HepG2 (cell line): Measurements from ENCODE around the gene SLC4A5. TPM values are rescaled to one million over a fixed set of nuclear protein-coding genes. Genes with fewer than 3 reads are reported as not detected.
A peak's percentile ranks its signal among the peaks of the same experiment; 100 is the strongest.

Source experiments
- ATAC-seq: fragments of 200-7000 bp; cut with Tn5 transposase; 3 replicates; pipeline ENCODE4 v1.9.1; 2020; ENCODE audit warnings: mild to moderate bottlenecking, moderate library complexity
- BruUV-seq: library from RNA; stranded (reverse); fragments of 400-500 nt; replicated peaks from 2 replicates; lab custom pipeline; 2021; lab: Mats Ljungman, UMichigan
- CTCF ChIA-PET: fragments of 300-600 bp; formaldehyde crosslinking; extraction: SDS; loops from one replicate; lab custom pipeline; 2021; ENCODE audit warnings: low total read pairs, inconsistent platforms, low intra/inter-chr PET ratio; lab: Yijun Ruan, JAX
- POLR2A ChIA-PET: fragments of 350-600 bp; sonication (Branson Sonifier 250); formaldehyde crosslinking; loops from one replicate; lab custom pipeline; 2020; ENCODE audit warnings: antibody characterized with exemption, inconsistent platforms; lab: Yijun Ruan, JAX
- DNase-seq: peaks from one replicate; pipeline ENCODE4 v3.0.0-alpha.2; 2015; ENCODE audit warnings: low spot score
- FAIRE-seq: peaks from 3 replicates; lab custom pipeline; 2011; peaks lifted over from hg19 to GRCh38; lab: Jason Lieb, UNC
- H2AFZ ChIP-seq: one replicate; pipeline ENCODE4 v1.6.1; 2011; ENCODE audit warnings: low read length, inconsistent platforms
- H3K27ac ChIP-seq: fragments of 300-600 bp; 3 replicates; pipeline ENCODE4 v1.8.0; 2011; ENCODE audit warnings: mixed run types, mild to moderate bottlenecking, mixed read lengths, low read length, inconsistent platforms; ENCODE audit not compliant: insufficient read depth; ENCODE audit errors: extremely low read length
- H3K27me3 ChIP-seq, 2 experiments: fragments of 200-600 bp in 1 of 2; 2 replicates in 1 of 2; 3 replicates in 1 of 2; pipeline versions ENCODE4 v1.6.0 to v1.8.0; 2011; ENCODE audit warnings: low read length in 2 of 2, mild to moderate bottlenecking in 2 of 2, moderate library complexity in 2 of 2, inconsistent platforms in 1 of 2; ENCODE audit not compliant: insufficient read depth in 2 of 2, control insufficient read depth in 1 of 2
- H3K36me3 ChIP-seq, 2 experiments: fragments of 200-600 bp in 1 of 2; replicated peaks in 1 of 2; 2 replicates in 1 of 2; 3 replicates in 1 of 2; pipeline versions ENCODE4 v1.5.1 to v1.8.0; 2011; ENCODE audit warnings: low read length in 2 of 2, inconsistent platforms in 1 of 2; ENCODE audit not compliant: insufficient read depth in 2 of 2, control insufficient read depth in 1 of 2
- H3K4me1 ChIP-seq: 2 replicates; pipeline ENCODE4 v1.5.1; 2012; ENCODE audit warnings: low read length, inconsistent platforms; ENCODE audit not compliant: insufficient read depth
- H3K4me2 ChIP-seq: 2 replicates; pipeline ENCODE4 v1.6.0; 2011; ENCODE audit warnings: low read depth, low read length, inconsistent platforms
- H3K4me3 ChIP-seq, 3 experiments: fragments of 200-600 bp in 1 of 3; sonication (generic), shearing (Covaris generic) in 1 of 3; replicated peaks in 1 of 3; 2 replicates each; pipeline ENCODE4 v1.5.1; 2011 to 2016; ENCODE audit warnings: low read length in 3 of 3, inconsistent platforms in 2 of 3, low read depth in 2 of 3, mild to moderate bottlenecking in 2 of 3, control low read depth in 1 of 3, mixed read lengths in 1 of 3; ENCODE audit not compliant: insufficient read depth in 1 of 3
- H3K79me2 ChIP-seq: one replicate; pipeline ENCODE4 v1.6.1; 2011; ENCODE audit warnings: low read length, inconsistent platforms; ENCODE audit not compliant: insufficient read depth
- H3K9ac ChIP-seq: 2 replicates; pipeline ENCODE4 v1.6.0; 2011; ENCODE audit warnings: mild to moderate bottlenecking, low read depth, low read length, inconsistent platforms; ENCODE audit not compliant: insufficient read depth
- H3K9me3 ChIP-seq: 2 replicates; pipeline ENCODE4 v1.5.1; 2012; ENCODE audit warnings: mild to moderate bottlenecking, low read length
- H4K20me1 ChIP-seq: 2 replicates; pipeline ENCODE4 v1.6.0; 2011; ENCODE audit warnings: inconsistent platforms, mild to moderate bottlenecking, low read length, moderate library complexity; ENCODE audit not compliant: insufficient read depth
- RFX1 ChIP-seq: fragments of 450-650 bp; IDR thresholded peaks from 2 replicates; pipeline ENCODE4 v1.6.1; 2017
- ZKSCAN1 ChIP-seq: fragments of 150-350 bp; IDR thresholded peaks from 2 replicates; pipeline ENCODE4 v1.6.1; 2014; ENCODE audit warnings: low read length
- ZNF572 ChIP-seq: sonication (generic); formaldehyde crosslinking; IDR thresholded peaks from 2 replicates; pipeline ENCODE4 v1.5.1; 2020; ENCODE audit warnings: mild to moderate bottlenecking, missing genetic modification reagents
- ZNF674 ChIP-seq: sonication (generic); formaldehyde crosslinking; IDR thresholded peaks from 2 replicates; pipeline ENCODE4 v1.5.0; 2020; ENCODE audit warnings: low read depth, mild to moderate bottlenecking, missing genetic modification reagents
- WGBS: methylation state at CpG from one replicate; pipeline ENCODE4 v1.1.6; 2017; ENCODE audit warnings: low lambda C conversion rate; 5-methylcytosine and 5-hydroxymethylcytosine counted together
- in situ Hi-C: cut with HindIII; loops from 2 replicates; pipeline ENCODE4 v1.10.0; 2017; ENCODE audit warnings: low pct_unique_long_range_greater_than_20kb; ENCODE audit not compliant: extremely low pct_ligation_motif_present
- intact Hi-C: fragments of 100-400 bp; cut with micrococcal nuclease; formaldehyde crosslinking; loops from one replicate; pipeline ENCODE4 v1.10.0; 2022; ENCODE audit not compliant: unreplicated experiment
- polyA plus RNA-seq, 8 experiments: library from polyadenylated mRNA; depleted of rRNA in 3 of 8; stranded (reverse) in 7 of 8; unstranded in 1 of 8; fragments of >200 nt; fragmentation: Illumina TruSeq in 4 of 8; extraction: Trizol in 4 of 8; gene quantifications; 2 replicates each; pipeline versions ENCODE4 v1.2.1 to v1.2.3, GENCODE V29; 2011 to 2016; ENCODE audit warnings: low read depth in 4 of 8, missing spikeins in 1 of 8, mixed read lengths in 1 of 8; ENCODE audit not compliant: insufficient read depth in 1 of 8
- total RNA-seq, 5 experiments: library from RNA; depleted of rRNA; stranded (reverse); fragments of >200 nt; fragmentation: Illumina TruSeq; extraction: Trizol; gene quantifications; 2 replicates each; pipeline ENCODE4 v1.2.3, GENCODE V29; 2016; ENCODE audit warnings: low read depth in 1 of 5

SLC4A5 gene
- total and polyA plus RNA-seq, 2 of the 13 experiments (the other 11 are each of a cell fraction or from before 2014, with no cell fraction given): 0.50 TPM; not detected in 1

DNA sequence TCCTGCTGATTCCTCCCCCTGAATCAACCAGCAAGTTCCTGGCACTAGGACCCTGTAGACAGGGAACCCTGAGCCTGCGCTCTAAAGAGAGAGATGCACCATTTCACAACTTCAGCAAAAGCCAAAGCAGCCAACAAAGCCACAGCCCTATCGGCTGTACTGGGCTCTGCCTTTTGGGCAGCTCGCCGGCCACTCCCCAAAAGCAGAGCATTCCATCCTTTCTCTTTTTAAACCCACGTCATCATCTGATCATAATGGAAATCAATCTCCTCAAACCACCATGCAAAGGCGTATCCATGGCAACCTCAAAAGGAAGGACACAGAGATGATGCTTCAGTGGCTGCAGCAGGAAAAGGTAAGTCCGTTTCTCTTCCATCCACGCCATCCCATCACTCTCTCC lies 42.2 kb upstream of the SLC4A5 start:
- POLR2A ChIA-PET: no interaction called here
- DNase-seq (no peak), ATAC-seq (no peak), FAIRE-seq (no peak)
- peaks cover 85% of the 10 kb centered on the region for H3K79me2 ChIP-seq
- peaks cover 6% of the 10 kb centered on the region; the same call in 1 of the 2 replicates for H4K20me1 ChIP-seq
- no peak overlapping the region for H3K4me2 ChIP-seq
- 95% methylated on average over 8 of the region's 8 CpGs for WGBS
- intact Hi-C loops: no loop called here
- TF ChIP-seq RFX1 (peak; percentile 27; the same call in 1 of the 2 replicates), ZNF674 (CRISPR knock-in tag) (no peak)
- no peaks in the 10 kb centered on the region for H3K27me3 ChIP-seq
- peaks cover 54% of the 10 kb centered on the region for H3K4me1 ChIP-seq
- CTCF ChIA-PET: no interaction called here
- in situ Hi-C loops: no loop called here
- no peak overlapping the region for H2AFZ ChIP-seq
- no peaks in the 10 kb centered on the region for H3K9me3 ChIP-seq
- H3K36me3 ChIP-seq: peaks cover 4 to 26% of the 10 kb centered on the region in 2 experiments; a peak in 4 of 5 replicates
- no TSS peak for BruUV-seq
- H3K9ac ChIP-seq: no peak overlapping the region
- no peak overlapping the region for H3K4me3 ChIP-seq
- H3K27ac ChIP-seq: no peak overlapping the region

DNA sequence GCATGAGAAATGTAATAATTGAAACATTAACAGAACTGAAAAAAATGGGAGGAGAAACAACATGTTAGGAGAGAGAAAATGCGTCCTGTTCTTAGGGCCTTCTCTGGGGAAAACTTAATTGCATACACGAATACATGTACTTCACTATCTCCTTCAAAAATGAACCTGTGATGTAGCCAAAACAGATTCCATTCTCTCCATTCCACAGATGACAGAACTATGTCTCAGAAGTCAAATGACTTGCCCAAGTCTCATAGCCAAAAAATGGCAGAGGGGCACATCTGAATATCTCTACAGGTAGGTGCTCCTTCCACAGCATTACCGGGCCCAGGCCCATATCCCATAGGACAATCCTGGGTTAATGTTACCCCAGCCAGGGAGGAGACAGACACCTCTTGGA lies 40.8 kb upstream of the SLC4A5 start:
- peaks cover 84% of the 10 kb centered on the region for H3K79me2 ChIP-seq
- DNase-seq (no peak), ATAC-seq (no peak), FAIRE-seq (no peak)
- POLR2A ChIA-PET: no interaction called here
- peaks cover 49% of the 10 kb centered on the region for H3K4me1 ChIP-seq
- no peak overlapping the region for H3K4me2 ChIP-seq
- peaks cover 14% of the 10 kb centered on the region; the same call in 1 of the 2 replicates for H4K20me1 ChIP-seq
- CTCF ChIA-PET: no interaction called here
- intact Hi-C loops (no loop called here), in situ Hi-C loops (no loop called here)
- peaks cover 4 to 26% of the 10 kb centered on the region in 2 experiments; a peak in 4 of 5 replicates for H3K36me3 ChIP-seq
- 94% methylated on average over 3 of the region's 3 CpGs for WGBS
- TF ChIP-seq ZKSCAN1 (0 out of 2 replicates have a peak, but pooled peaks have one; percentile 24), ZNF572 (CRISPR knock-in tag) (no peak)
- H3K4me3 ChIP-seq: no peak overlapping the region
- no peaks in the 10 kb centered on the region for H3K9me3 ChIP-seq
- H3K27me3 ChIP-seq: no peaks in the 10 kb centered on the region
- no peak overlapping the region for H3K27ac ChIP-seq
- H2AFZ ChIP-seq: no peak overlapping the region
- no peak overlapping the region for H3K9ac ChIP-seq
- BruUV-seq: no TSS peak
